ENCODE data around the gene LUZP2.

DNA sequence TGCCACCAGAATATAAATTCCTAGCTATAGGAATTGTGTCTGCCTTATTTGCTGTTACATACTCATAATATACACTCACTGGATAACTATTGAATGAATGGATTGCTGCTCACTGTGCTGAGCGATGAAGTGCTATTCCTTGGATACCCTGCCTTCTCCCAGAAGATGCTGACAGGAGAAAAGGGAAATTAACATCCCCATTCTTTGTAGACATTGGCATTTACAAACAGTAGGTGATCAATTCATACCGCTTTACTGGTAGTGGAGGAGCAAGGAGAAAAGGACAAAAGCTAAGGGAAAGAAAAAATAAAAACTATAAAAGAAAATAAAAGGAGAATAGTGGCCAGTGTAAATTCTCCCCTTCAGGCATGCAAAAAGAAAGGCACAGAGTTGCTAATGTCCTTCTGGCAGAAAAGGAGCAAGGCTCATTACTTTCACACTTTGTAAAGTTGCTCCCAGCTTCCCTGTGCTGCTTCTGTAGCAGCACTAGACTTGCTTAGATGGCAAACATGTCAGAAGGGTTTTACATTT is 183.0 kb downstream of the LUZP2 start:
- TF ChIP-seq, protein P1, sequence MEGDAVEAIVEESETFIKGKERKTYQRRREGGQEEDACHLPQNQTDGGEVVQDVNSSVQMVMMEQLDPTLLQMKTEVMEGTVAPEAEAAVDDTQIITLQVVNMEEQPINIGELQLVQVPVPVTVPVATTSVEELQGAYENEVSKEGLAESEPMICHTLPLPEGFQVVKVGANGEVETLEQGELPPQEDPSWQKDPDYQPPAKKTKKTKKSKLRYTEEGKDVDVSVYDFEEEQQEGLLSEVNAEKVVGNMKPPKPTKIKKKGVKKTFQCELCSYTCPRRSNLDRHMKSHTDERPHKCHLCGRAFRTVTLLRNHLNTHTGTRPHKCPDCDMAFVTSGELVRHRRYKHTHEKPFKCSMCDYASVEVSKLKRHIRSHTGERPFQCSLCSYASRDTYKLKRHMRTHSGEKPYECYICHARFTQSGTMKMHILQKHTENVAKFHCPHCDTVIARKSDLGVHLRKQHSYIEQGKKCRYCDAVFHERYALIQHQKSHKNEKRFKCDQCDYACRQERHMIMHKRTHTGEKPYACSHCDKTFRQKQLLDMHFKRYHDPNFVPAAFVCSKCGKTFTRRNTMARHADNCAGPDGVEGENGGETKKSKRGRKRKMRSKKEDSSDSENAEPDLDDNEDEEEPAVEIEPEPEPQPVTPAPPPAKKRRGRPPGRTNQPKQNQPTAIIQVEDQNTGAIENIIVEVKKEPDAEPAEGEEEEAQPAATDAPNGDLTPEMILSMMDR (IDR thresholded peaks at IDR 0.05) = no peak
- no peak for TF ChIP-seq POLR2AphosphoS5 (IDR thresholded peaks at IDR 0.05)
